K562 treated with DMSO at 1 percent for 4 hours (cell line): ENCODE data around the gene RBM41. TPM values are rescaled to one million over a fixed set of nuclear protein-coding genes. Genes with fewer than 3 reads are reported as not detected.

Experiments
- total RNA-seq: library from RNA; unstranded; fragments of 300-600 nt; gene quantifications from 2 replicates; pipeline ENCODE4 v1.2.3, GENCODE V29; 2022; ENCODE audit not compliant: insufficient read depth

The RBM41 gene
- 15.6 and 18.7 TPM in 2 replicates for total RNA-seq

GRCh38 chrX:107118322-107119147, at the start of gene RBM41:
RBM41 (minus strand) TSS chrX:107118822; CDS start chrX:107118773, 49 bp downstream.

Other genes with a start within 250 kb of the RBM41 start
- gene RIPPLY1, start 215.5 kb downstream of the RBM41 start, total RNA-seq = not detected in 2 replicates
- not detected in 2 replicates for gene CLDN2, start 198.4 kb downstream of the RBM41 start, total RNA-seq
- gene MORC4, start 118.6 kb downstream of the RBM41 start, total RNA-seq = 0.24 and 0.69 TPM in 2 replicates
- 20.7 and 31.9 TPM in 2 replicates for gene NUP62CL, start 87.6 kb upstream of the RBM41 start, total RNA-seq
- not detected in 2 replicates for gene DNAAF6, start 87.8 kb upstream of the RBM41 start, total RNA-seq